H1 (cell line): ENCODE results near the gene PNMA8C.

Experiments
- CHD1 ChIP-seq: IDR thresholded peaks from 2 replicates; pipeline ENCODE4 v1.6.1; 2012; ENCODE audit warnings: low read depth, low read length, improper control_type of control experiment
- EP300 ChIP-seq, 2 experiments: IDR thresholded peaks; 1 replicate in 1 of 2; 2 replicates in 1 of 2; pipeline ENCODE4 v1.6.1; 2011 to 2012; ENCODE audit warnings: low read depth in 2 of 2, low read length in 2 of 2, mild to moderate bottlenecking in 2 of 2, borderline replicate concordance in 1 of 2, inconsistent platforms in 1 of 2, moderate library complexity in 1 of 2
- KDM1A ChIP-seq: fragments of 200-600, 300-600 bp; sonication (generic); IDR thresholded peaks from 2 replicates; pipeline ENCODE4 v1.7.1; 2016; ENCODE audit warnings: mild to moderate bottlenecking, low read length, borderline replicate concordance

- TF ChIP-seq KDM1A (no peak), EP300 (IDR thresholded peaks at IDR 0.05; ENCODE audit: borderline replicate concordance in 1 of 2, low read depth in 2 of 2, low read length in 2 of 2) (no peak), CHD1 (no peak)
Measured at GRCh38 chr19:46456930-46457329, 28.2 kb upstream of the PNMA8C start.
